AG04449 (cell line): ENCODE data around the gene RALBP1.
"Not testable (repeated sequence)": the region's sequence is repeated elsewhere in the genome, so short reads cannot be mapped to it uniquely, and the experiment has no call there.

Experiments
- CTCF ChIA-PET: fragments of 350-600 bp; formaldehyde crosslinking; extraction: SDS; loops from one replicate; lab custom pipeline; 2021; ENCODE audit warnings: antibody characterized with exemption; lab: Yijun Ruan, JAX
- POLR2A ChIA-PET: fragments of 400-600, 350-600 bp; formaldehyde crosslinking; extraction: SDS; loops from one replicate; lab custom pipeline; 2020; ENCODE audit warnings: antibody characterized with exemption, inconsistent platforms; lab: Yijun Ruan, JAX
- DNase-seq: peaks from one replicate; pipeline ENCODE4 v3.0.0-alpha.2; 2010; ENCODE audit warnings: low read depth, low spot score
- H3K4me3 ChIP-seq: 2 replicates; pipeline ENCODE4 v1.5.1; 2011; ENCODE audit warnings: low read depth, mild to moderate bottlenecking, control low read depth, low read length
- CTCF ChIP-seq: IDR thresholded peaks from one replicate; pipeline ENCODE4 v1.5.1; 2011; ENCODE audit warnings: mild to moderate bottlenecking, moderate library complexity, low read length, control low read depth, inconsistent platforms; ENCODE audit not compliant: insufficient read depth; ENCODE audit errors: missing control alignments

RALBP1 gene

GRCh38 chr18:9431296-9431695 lies 44.0 kb upstream of the RALBP1 start:
- ChIA-PET CTCF (no interaction called here), POLR2A (no interaction called here)
- no peak overlapping the region for H3K4me3 ChIP-seq
- no peak for TF ChIP-seq CTCF
- no peak for DNase-seq

GRCh38 chr18:9433122-9433521 lies 42.2 kb upstream of the RALBP1 start:
- POLR2A ChIA-PET, DNase-seq, H3K4me3 ChIP-seq: not testable (repeated sequence)

GRCh38 chr18:9433671-9434121 lies 41.6 kb upstream of the RALBP1 start:
- CTCF ChIA-PET, result interaction anchor here (1.1 kb wide), 1 partner anchor 29 kb away, joined by 4 read pairs; no protein-coding TSS in a partner anchor
- no peak for TF ChIP-seq CTCF
- DNase-seq, result no peak
- H3K4me3 ChIP-seq, result no peak overlapping the region
- POLR2A ChIA-PET, result no interaction called here

More at GRCh38 chr18:9433122-9433521, 42.2 kb upstream of the RALBP1 start:
- CTCF ChIA-PET, result interaction anchor here (0.8 to 1.1 kb wide), 2 partner anchors 30 to 84 kb away, joined by 3 to 4 read pairs; no protein-coding TSS in a partner anchor

GRCh38 chr18:9434122-9434701 lies 41.1 kb upstream of the RALBP1 start:
- DNase-seq, result no peak
- ChIA-PET CTCF (no interaction called here), POLR2A (no interaction called here)
- H3K4me3 ChIP-seq, result no peak overlapping the region
- TF ChIP-seq CTCF, result no peak

GRCh38 chr18:9435041-9435440 lies 40.3 kb upstream of the RALBP1 start:
- TF ChIP-seq CTCF, result no peak
- POLR2A ChIA-PET, result no interaction called here
- no peak overlapping the region for H3K4me3 ChIP-seq
- no peak for DNase-seq
- CTCF ChIA-PET, result no interaction called here

GRCh38 chr18:9436206-9436929 lies 38.9 kb upstream of the RALBP1 start:
- ChIA-PET POLR2A (no interaction called here), CTCF (no interaction called here)
- no peak for TF ChIP-seq CTCF
- no peak for DNase-seq
- H3K4me3 ChIP-seq, result no peak overlapping the region
